NCI-H2227 (cell line): ENCODE results near the gene VCX2.
"Not testable (repeated sequence)": the region's sequence is repeated elsewhere in the genome, so short reads cannot be mapped to it uniquely, and the experiment has no call there.

Source experiments
- DNase-seq: peaks from one replicate; lab custom pipeline; 2025; ENCODE audit not compliant: unreplicated experiment; lab: John Stamatoyannopoulos, UW

VCX2 gene

DNA sequence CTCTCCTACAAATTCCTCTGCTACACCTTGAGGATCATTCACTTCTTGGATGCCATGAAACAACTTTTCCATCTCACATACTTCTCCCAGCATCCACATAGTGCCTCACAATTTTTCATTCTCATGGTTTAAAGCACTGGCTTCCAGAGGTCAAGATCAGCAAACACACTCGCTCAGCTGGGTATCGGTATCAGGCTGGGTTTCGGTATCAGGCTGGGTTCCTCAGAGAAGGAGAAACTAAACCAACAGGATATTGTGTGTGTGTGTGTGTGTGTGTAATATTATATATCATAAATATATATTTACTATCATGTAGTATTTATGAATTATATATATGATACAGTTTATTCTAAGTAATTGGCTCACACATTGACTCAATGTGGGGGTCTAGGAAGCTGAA lies at the start of gene VCX2:
TSS of gene VCX2 (minus strand) at position 99 of the 400 bp plus-strand sequence. CDS start 624 bp downstream, outside the sequence.
- not testable (repeated sequence) for DNase-seq

DNA sequence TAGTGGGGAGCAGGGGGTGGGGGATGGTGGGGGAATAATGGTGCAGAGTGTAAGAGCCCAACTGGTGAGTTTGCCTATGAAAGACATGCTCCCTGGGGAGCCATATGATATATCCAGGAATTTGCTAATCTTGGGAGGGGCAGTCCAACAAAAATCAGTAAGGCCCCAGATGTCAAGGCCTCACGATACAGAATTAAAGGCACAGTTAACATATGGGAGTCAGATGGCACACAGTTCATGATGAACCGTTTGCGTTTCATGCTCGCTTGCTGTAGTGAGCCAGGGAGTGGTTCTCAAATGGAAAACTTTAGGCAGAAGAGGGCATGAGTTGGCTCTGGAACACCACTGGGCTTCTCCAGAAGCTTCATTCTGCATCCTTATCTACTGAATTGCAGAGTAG lies 33.9 kb upstream of the VCX2 start:
- DNase-seq, result no peak

DNA sequence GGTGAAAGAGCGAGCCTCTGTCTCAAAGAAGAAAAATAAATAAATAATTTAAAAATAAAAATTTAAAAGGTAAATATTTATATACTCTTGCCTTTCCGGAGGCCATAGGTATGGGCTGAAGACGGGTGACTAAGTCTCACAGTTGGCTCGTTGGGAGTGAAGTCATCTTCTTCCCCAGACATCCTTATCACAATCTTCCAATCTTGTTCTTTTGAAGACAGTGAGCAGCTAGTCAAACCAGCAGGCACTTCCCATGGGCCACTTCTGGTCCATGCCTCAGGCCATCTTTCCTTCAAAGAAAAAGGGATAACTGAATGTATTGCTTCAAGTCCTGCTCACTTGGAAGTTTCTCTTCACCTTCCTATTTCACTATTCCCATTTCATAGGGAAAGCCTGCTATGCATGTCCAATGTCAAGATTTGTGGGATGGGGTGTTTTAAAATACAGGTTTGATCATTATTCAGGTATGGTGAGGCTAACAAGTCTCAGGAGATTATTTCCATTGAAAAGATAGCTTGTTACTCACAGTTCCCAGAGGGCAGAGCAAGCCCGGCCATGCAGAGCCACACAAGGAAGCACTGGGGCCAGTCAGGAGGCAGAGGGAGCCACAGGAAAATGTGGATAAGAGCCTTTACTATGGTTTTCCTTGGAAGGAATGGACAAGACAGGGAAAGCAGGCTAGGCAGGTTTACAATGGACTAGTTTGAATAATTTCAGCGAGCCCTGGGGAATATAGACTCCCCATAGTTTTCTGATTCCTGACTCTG lies 33.3 kb upstream of the VCX2 start:
- no peak for DNase-seq

DNA sequence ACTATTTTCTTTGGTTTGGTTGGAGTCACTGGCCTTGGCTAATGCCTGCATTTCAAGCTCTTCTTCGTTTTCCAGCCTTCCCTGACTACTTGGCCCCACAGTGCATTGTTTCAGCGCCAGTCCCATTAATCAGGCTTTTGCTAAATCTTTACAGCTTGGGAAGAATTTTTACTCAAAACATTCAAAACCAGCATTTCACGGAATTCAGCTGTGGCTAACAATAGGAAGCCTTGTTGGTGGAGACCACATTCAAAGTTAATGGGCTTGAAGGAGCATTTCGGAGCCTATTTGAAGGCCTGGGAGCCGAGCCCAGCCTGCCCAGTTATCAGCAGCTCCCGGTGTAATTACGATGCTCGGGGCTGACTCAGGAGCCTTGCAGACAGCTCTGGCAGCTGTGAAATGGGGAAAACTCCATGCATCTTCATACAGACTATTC lies 30.8 kb upstream of the VCX2 start:
- peak; percentile 49 for DNase-seq

DNA sequence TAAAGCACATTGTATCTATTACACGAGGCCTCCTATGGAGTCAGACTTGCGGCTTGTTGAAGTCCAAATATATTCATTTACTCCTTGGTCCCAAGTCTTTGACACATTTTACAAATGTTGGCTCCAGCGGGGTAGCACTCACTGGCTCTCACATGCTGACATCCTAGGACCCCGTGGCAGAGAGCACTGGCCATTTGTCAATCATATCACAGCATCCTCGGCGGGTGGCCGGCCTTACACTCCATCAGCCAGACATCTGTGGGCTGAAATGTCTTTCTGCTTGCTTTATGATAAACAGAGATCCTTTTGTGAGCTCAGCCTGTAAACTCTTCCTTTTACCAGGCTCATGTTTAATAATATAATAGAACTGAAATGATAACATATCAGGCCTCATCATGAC lies 25.7 kb upstream of the VCX2 start:
- peak; percentile 7 for DNase-seq

DNA sequence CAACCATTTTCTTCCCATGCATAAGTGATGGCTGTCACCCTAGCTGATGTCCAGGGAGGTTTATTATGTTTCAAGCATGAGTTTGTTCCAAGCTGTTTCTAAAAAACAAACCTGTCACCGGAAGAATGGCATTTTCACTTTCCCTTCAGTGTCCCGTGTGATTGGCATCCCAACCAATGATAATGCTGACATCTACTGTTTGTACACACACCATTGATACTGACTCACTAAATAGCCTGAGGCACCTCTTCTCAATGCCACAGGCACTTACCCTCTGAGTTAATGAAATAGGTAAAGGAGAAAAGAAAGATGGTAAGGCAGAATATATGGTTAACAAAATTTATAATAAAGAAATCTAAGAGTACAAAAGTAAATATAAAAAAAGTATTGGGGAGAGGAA lies 23.1 kb upstream of the VCX2 start:
- no peak for DNase-seq

DNA sequence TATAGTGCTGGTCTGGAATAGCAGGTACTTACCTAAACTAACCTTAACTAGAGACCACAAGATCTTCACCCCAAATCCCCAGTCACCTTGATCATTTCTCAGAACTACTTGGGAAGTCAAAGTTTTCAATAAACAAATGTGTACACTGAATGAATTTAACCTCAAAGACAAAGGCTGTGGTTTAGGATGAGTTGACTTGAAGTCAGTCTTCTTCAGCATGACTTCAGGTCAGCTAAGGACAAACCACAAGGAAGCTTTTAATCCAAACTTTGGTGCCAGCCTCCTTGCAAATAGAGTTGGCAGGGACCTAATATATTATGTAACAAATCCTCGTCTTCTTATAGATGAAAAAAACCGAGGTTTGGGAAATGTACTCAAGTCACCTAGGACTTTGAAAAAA lies 21.2 kb upstream of the VCX2 start:
- DNase-seq, result no peak

DNA sequence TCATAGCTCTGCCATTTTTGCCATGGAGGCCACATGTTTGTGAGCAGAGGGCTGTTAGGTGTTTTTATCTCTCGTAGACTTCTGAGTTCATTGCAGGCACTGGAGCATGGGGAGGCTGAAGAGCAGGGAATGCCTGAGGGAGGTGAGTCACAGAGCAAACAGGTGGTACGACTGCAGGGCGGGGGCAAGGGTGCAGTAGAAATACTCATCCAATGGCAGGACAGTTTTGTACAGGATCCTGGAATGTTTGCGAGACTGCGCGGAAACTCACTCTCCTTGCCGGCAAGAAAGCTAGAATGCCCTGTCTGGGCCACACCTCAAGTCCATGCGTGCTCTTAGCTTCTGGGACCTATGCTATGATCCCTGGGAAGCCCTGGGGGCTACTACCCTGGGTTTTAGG lies 20.0 kb upstream of the VCX2 start:
- DNase-seq, result no peak

DNA sequence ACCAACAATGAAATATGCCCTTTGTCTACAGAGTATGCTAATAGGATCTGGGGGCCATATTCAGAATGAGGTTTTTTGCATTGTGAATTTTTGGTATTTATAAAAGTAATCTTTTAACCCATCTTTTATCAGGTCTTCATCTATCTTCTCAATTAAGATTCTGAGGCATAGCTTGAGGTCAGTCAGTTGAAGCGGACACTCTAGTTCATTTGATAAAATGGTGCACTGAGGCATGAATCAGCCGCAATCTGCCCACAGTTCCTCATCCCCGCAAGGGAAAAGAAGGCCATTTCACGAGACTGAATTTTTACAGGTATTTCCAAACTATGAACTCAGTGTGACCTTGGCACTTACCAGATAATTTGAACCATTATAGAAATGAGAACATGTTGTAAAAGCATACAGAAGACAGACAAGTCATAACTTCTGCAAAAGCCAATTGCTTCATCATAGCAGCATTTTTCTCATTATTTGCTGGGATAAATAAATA lies 19.3 kb upstream of the VCX2 start:
- DNase-seq, result no peak

DNA sequence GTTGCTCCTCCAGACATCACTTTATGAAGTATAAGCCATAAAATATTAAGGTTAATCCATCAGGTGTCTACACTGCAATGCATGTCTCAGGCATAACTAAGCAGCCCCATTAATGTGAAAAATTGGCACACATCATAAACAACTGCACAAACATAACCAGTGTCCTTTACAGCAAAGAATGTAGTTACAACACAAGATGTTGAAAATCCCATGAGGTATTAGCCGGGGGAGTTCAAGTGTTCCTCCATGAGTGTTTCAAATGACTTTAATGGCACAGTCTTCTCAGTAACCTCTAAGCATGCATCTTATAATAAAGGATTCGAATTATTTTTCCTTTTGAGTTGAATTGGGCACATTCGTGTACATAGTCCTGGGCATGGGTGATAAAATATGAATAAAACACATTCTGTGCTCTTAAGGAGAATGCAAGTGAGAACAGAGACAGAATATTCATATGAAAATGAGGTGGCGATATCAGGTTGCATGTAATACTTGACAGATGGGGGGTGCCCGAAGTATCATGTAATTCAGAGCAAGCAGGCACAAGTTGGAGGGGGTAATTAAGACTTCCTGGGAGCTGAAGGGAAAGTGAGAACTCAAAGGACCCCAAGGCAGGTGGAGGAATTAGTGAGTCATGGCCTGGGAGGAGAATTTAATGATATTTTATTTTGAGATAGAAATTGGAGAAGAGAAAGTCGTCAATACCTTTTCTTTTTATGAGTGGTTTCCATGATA lies 18.2 kb upstream of the VCX2 start:
- no peak for DNase-seq

DNA sequence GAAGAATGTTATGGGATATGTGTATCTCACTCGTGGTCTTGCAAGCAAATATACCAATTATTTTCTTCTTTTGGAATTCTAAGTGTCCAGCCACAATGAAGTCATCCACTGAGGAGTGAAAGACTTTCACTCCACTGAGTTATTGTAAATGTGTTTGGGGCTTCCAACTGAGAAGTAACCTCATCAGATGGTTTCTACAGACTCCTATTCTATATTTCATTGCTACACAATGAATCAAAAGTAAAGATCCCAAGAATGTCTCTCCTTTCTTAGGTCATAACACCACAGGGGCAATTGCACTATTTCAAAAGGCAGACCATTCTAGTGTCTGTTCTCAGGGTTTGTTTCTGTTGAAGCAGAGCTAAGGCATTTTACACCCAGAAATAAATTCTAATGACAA lies 12.3 kb upstream of the VCX2 start:
- DNase-seq, result no peak

DNA sequence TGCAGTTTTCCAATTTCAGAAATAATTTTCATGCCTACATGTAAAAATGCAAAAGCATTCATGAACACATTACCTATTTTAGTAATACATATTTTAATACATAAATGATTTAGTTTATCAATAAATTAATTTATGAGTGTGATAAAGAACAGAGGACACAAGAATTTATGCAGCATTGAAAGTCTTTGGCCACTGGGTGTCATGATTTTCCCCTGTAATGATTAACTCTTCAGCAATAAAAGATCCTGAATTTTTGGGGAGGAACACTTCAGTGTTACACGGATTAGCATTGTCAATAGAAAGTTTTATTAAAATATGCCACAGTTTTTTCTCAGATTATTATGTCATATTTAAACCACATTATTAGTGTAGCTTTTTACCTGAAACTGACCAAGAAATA lies 8.6 kb upstream of the VCX2 start:
- peak; percentile 10 for DNase-seq

DNA sequence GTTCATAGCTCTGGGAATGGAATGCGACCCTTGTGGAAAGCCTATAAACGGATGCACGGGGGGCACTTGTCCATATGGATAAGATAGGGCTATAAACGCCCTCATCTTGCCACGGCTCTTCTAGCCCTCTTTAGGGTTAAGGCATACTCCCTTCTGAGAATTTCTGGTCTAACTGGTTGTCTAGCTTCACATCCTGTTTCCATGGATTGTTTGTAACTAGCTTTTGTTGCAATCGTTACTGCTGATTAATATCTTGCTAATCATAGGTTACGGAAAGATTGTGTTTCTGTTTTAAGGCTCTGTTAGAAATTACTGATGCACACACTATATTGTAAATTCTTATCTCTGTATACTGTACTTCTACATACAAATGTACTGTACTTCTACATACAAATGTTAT lies 17.1 kb downstream of the VCX2 start:
- DNase-seq, result not testable (repeated sequence)

DNA sequence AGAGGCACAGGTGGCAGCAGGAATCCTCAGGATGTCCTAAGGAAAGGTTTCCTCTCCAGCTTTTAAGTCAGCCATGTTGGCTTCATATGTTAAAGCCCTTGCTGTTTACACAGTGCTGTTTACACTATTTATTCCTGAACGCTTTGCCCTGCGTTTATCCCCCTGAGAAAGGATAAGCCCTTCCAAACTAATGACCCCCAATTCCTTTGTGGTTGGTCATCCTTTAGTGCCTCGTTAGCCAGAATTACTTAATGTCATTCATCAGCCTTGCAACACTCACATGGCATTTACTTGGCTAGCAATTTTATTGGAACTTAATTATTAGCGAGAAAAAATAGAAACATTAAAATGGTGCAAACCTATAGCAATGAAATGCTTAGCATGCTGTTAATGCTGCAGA lies 23.8 kb downstream of the VCX2 start:
- no peak for DNase-seq

DNA sequence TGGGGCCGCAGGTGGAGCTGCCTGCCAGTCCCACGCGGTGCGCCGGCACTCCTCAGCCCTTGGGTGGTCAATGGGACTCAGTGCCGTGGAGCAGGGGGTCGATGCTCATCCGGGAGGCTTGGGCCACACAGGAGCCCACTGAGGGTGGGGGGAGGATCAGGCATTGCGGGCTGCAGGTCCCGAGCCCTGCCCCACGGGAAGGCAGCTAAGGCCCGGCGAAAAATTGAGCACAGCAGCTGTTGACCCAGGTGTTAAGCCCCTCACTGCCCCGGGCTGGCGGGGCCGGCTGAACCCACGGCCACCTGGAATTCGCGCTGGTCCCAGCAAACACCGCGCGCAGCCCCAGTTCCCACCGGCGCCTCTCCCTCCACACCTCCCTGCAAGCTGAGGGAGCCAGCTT lies 26.1 kb downstream of the VCX2 start:
- DNase-seq, result no peak

DNA sequence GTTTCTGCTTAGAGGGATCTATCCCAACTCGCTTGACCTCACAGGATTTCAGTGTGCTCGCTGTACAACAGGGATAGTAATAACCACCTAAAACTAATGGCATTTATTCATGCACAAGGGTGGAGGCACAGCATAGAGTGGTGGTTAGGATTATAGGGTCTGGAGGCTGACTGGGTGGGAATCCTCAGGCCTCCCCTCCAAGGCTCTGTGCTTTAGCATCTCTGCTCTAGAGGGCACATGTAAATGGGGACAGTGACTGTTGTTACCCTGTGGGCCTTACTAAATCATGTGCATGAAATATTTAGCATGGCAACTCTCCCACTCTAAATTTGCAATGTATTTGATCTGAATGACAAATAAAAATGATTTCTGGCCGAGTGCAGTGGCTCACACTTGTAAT lies 29.2 kb downstream of the VCX2 start:
- DNase-seq, result no peak

DNA sequence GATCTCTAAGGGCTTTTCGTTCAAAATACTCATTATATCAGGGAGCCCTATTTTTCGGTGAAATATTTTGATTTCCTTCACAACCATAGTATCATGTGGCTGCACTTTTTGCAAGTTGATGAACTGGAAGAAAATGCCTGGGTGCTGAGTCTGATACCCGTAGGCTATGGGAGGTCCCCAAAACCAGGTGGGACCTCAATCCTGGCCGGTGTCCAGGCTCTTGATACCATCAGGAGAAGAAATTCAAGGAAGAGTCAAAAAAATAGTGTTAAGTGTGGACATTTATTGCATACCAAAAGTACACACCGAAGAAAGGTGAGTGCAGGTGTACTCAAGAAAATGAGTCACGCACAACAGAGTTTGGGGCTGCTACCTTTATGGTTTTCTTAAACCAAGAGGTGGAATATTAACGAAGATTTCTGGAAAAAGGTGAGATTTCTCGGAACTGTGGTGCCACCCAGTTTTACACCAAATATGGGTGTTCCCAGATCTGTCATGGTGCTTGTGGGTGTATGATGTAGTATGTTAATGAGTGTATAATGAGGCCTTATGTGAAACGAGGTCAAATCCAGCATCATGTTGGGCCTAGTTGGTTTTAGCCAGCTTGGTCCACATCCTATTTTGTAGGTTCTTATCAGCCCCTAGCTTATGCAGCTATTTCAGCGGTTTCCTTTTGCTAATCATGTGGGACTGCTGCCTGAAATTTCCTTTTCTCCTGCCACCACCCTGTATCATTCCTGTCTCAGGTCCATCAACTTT lies 29.9 kb downstream of the VCX2 start:
- DNase-seq, result no peak

DNA sequence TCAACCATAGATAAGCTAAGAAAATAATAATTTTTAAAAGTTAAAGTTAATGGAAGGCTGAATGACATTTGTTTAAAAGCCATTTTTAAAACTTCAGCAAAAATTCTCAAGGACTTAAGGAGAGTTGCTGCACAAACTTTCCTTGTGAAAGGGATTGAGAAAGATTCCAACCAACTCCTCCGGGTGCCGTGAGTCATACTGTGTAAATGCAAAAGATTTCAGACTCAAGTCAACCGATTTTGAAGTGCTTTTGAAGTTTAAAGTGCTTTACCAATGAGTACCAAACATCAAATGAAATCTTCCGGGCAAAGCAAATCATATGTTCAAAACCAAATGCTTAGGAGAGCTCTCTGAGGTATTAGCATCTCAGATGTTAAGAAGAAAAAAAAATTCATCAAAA lies 31.4 kb downstream of the VCX2 start:
- no peak for DNase-seq

DNA sequence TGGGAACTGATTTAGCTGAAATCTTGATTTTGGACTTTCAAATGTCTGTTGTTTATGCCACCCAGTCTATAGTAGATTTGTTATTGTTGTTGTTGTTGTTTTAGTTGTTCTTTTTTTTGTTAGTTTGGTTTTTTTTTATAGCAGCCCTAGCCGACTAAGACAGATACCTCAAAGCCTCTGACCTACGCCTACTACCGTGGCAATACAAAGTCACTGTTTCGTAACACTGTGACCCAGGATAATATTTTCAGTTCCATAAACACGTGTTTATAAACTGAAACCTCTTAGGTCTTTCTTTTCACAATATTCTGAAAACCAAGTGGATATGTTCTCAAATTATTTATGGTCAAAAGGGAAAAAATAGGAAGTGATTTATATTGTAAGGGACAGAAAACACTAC lies 32.8 kb downstream of the VCX2 start:
- no peak for DNase-seq

DNA sequence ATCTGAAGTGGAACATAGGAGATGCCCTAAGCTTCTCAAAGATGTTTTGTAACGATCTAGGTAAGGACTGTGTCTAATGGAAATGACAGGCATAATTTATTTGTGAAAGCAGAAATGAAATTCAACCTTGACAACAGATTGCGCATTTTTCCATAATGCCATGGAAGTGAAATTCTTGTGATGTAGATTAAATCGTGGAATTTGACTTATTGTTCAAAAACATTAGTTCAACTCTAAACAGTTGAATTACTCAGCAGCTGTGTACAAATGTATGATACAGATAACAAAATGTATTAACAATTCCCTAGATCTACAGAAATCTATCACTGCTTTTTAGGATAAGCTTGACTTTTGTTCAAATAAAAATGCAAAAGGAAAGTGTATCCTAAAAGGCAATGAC lies 44.4 kb downstream of the VCX2 start:
- no peak for DNase-seq

DNA sequence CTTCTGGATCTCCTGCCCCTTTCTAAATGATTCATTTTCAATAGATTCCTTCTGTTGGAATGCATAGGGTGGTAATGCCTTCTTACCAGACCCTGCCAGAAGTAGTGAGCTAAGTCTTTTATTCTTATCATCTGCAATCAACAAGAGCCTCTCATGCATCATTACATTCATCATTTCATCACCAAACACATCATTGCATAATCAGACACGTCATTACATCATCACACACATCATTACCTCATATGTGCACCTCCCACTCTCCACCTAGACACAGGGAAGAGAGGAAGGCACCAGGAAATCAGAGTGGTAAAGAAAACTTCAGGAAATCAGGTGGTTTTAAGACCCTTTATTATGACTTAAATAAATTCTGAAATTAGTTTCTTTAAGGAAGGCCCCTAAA lies 45.0 kb downstream of the VCX2 start:
- DNase-seq, result no peak

DNA sequence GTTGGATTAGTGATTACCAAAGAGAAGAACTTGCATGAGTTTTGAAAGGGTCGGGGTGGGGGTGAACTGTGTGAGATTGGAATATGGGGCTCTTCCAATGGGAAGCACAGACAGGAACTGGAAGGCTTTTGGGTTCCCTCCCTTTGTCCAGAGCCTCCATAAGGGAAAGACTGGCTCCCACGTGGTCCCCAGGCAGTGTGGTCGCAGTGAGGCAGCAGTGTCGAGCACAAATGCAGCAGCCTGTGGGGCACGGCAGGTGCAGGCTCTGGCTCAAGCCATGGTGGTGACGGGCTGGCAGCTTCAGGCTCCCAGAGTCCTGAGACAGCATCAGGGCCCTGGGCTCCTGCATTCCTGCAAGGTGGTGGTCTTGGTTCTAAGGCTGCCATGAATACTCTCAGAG lies 45.5 kb downstream of the VCX2 start:
- no peak for DNase-seq
